DMS53 treated with DMSO at 0.1 percent for 48 hours (cell line): ENCODE results near the gene MYLK.

ENCODE experiments used
- DNase-seq: peaks from one replicate; lab custom pipeline; 2025; ENCODE audit not compliant: unreplicated experiment; lab: John Stamatoyannopoulos, UW

MYLK gene

DNA sequence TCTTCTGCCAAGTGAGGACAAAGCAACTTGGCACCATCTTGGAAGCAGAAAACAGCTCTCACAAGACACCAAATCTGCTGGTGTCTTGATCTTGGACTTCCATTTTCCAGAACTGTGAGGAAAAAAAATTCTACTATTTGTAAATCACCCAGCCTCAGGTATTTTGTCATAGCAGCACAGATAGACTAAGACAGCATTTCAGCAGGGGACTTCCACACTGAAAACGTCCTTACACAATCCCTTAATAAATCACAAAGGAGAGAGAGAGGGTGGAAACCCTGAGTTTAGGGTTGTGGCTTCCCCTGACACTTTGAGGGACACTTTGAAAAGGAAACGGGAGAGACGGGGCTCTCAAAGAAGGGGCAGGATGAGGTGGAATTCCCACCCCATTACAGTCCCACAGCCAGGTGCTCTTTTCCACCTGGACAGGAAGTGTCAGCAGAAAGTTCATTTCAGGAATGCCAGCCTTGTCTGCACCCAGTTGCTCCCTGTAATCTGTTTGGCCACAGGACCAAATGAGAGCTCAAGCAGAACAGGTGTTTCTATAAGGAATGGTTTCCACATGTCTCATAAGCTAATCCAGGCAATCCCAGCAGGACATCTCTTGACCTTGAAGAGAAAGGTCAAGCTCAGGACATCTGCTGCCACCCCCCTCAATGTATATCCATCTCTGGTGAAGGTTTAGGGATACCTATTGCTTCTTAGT is 51.3 kb downstream of the MYLK start:
- no peak for DNase-seq

DNA sequence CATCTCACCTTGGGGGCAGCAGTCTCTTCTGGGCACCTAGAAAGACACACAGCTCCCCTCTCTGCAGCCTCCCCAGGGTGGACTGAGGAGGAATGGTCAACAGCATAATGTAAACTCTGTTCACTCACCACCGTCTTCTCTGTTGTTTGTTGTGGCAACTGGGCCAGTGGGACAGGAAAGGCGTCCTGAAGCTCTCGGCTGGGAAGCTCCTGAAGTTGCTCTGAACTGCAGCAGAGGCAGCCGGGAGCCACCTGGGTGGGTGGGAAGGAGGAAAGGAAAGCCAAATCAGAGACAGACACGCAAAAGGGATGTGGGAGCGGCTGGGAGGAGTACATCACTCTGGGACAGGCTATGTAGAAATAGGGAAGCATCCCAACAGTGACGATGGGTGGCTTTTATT is 52.7 kb downstream of the MYLK start:
- no peak for DNase-seq

DNA sequence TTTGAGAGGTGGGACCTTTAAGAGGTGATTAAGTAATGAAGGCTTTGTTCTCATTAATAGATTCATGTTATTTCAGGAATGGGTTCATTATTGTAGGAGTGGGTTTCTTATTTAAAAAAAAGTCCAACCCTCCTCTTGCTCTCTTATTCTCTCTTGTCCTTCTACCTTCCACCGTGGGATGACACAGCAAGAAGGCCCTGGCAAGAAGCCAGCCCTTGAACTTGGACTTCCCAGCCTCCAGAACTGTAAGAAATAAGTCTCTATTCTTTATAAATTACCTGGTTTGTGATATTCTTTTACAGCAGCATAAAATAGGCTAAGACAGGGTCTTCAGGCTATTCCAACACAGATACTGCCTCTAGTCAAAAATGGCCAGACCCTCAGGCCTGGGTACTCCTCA is 62.2 kb downstream of the MYLK start:
- no peak for DNase-seq

DNA sequence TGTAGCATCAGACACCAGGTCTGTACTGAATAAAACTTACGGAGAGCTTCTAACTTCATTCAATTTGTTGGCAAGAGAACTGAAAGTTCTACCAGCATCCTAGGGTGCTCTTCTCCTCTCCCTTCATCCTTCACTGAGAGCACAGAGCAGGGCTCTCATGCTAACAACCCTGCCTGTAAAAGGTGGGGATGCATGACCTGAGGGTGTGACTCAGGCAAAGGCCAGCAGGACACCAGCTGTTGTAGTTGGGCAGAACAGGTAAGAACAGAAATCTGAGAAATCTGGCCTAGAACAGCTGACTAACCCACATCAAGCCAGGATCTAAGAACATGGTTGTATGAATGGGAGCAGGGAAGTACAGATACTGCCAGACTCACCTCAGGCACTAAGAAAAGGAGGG is 64.2 kb downstream of the MYLK start:
- no peak for DNase-seq

DNA sequence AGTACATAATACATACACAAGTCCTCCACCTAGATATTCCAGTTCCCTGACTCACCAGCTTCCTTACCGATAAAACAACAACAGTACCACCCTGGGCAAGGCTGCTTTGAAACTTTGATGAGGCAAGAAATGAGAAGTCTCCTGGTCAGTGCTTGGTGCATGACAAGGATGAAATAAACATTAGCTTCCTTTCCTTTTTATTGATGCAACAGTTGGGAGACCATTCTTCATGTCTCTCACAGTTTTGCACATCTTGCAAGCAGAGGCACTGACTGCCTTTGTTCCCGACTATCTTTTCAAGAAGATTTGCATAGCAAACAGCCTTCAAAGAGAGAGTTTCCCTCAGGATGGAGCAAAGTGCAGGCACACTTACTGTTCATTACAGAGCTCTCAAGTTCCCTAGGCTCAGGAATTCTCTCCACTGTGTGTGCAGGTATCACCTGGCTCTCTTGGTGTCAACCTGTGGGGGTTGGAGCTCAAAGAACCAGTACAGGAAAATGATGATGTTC is 65.2 kb downstream of the MYLK start:
- no peak for DNase-seq

DNA sequence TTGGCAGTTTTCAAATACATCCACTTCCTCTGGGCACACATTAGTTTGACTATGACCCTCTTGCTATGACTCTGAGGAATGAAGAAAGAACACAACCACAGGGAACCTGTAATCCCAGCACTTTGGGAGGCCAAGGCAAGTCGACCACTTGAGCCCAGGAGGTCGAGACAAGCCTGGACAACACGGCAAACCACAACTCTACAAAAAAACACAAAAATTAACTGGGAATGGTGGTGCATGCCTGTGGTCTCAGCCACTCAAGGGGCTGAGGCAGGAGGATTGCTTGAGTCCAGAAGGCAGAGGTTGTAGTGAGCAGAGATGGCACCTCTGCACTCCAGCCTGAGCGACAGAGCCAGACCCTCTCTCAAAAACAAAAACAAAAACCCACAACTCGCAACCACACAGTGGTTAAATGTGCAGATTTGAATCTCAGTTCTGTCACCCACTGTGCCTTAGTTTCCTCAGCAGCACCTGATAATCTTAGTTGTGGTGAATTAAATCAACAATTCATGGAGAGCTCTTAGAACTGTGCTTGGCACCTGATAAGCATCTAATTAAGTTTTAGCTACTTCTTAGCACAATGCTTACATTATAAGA is 65.7 kb downstream of the MYLK start:
- DNase-seq = no peak

DNA sequence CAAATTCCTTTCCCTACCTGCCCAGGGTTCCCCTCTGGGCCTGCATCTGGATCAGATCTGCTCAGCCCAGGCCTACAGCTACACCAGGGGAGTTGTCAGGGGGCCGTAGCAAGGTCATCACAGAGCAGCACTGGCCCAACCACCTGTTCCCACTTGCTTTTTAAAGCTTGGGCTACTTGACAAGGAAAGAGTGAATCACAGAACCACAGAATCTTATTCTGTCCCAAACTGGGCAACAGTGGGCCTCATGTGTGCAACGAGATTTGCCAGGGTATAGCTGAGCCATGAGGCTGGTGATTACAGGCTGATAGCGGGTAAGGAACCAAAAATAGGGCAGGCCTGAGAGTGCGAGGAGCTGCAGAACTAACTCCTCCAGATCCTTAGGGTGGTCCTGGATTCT is 66.7 kb downstream of the MYLK start:
- no peak for DNase-seq

DNA sequence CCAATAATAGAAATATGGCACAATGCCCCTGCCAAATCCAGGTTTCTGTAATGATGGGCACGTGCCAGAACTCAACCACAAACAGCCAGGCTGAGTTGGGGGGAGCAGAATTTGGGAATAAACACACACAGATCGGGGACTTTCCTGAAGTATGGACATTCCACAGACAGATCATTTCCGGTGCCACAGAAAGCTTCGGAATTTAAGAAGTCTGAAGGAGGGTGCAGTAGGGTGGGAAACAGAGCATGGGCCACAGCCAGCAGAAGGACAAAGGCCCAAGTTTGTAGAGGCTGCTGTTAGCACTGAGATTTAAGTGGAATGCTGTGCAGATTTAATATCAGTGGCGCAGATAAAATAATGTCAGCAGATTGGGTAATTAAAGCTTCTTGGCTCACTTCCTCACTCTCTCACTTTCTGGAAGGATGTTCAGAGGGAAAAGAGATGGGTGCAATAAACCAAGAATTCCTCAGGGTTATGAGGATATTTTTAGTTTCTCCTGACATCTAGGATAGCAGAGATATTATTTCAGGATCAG is 67.4 kb downstream of the MYLK start:
- DNase-seq = no peak

DNA sequence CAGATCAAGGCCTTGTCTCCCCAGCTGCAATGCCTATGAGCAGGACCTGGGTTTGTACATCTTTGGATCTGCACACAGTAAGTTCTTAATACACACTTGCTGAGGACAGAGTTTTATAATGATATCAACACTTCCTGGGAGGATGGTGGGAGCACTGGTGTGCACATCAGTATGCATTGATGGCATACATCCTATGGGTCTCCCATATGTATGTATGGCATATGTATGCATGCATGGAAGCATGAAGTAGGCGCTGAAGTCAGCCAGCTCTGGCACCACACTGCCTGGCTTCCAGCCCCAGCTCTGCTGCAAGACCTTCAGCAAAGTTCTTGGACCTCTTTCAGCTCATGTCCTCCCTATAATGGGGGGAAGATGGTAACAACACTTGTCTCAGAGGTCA is 68.2 kb downstream of the MYLK start:
- DNase-seq = no peak

DNA sequence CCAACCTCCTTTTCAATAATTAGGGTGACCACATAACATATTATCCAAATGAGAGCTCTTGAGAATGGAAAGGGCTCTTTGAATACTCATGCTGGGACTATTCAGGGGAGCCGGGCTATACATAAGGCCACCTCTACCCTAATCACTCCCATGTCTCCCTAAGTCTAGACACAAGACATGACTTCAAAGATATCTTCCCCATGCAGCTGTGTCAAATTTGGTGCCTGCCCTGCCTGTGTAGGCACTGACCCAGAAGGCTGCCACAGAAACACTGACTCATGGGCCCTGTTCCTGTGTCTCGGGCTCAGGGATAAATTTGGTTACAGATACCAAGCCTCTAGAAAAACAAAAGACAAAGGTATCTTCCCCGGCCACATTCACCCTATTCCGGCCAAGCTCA is 70.3 kb downstream of the MYLK start:
- no peak for DNase-seq

DNA sequence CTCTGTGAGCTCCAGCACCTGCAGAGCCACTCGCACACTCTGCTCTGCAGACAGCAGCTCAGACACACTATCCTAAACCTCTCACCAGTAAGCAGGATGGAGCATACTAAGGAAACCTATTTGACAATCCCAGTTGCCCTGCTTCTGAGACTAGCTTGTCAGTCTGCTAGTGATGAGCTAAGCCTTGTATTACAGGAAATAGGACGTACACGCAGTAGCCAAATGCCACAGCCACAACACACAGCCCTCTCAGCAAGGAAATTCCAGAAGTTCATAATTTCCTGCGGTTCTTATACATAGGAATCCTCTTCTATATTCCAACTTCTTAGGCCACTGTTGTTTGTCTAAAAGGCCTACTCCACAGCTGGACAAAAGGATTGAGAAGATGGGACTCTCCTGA is 74.5 kb downstream of the MYLK start:
- no peak for DNase-seq

DNA sequence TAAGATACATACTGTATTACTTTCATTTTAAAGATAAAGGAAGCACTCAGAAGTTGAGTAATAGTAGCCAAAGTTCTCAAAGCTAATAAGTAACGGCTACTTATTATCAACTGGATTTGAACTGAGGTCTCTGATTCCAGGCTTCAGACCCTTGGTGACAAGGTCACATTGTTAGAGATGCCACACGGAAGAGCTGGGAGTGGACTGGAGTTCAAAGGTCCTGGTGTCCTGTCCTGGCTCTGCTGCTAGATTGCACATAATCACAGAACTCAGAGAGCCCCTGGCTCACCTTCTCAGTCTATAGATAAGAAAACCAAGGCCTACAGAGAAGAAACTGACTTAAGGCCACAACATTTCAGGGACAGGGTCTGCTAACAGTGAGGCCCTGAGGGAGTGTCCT is 75.3 kb downstream of the MYLK start:
- no peak for DNase-seq

DNA sequence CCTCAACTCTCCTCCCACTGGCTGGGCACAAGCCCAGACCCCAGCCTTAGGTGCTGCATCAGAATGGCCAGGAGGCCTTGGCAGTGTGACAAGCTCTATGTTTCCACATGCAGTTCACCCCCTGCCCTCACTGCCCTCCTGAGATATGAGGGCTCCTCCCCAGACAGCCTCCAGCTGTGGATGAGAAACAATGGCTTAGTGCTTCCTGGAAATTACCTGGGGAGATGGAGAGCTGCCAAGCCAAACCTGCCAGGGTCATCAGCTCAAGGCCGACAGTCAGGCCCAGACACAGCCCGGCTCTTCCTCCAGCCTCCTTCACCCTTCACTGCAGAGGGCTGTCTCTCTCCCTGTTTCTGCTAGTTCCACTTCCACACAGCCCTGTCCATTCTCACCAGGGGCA is 76.3 kb downstream of the MYLK start:
- no peak for DNase-seq

DNA sequence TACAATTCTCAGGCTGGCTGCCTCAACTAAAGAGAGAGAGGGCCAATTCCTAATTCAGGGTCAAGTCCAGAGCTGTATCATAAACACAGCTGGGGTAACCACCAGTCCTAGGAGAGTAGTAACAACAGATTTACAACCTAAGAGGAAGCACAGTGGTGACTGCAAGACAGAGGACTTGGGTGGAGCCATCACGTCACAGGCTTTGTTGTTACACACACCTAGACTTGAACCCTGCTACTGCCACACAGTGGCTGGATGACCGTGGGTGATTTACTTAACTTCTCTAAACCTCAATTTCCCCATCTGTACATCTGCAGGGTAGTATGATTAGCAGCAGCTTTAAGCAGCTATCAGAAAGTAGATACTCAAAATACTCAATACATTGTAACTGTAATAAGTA is 78.6 kb downstream of the MYLK start:
- DNase-seq = no peak

DNA sequence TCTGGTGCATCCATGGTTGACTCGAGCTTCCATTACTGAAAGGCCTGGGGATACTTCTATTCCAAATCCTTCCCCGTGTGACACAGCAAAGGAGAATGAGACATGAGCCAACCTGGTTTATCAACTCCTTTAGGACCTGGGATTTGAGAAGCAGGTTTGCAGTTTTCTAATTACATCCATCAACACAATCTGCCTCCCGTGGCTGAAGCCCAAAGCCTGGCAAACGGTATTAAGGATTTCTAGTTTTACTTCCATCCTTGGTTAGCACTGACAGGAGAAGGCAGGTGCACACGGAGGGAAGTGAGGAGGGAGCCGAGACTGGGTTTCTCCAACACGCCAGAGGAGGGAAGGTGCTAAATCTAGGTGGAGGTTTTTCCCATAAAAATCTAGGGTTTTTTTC is 79.0 kb downstream of the MYLK start:
- no peak for DNase-seq

DNA sequence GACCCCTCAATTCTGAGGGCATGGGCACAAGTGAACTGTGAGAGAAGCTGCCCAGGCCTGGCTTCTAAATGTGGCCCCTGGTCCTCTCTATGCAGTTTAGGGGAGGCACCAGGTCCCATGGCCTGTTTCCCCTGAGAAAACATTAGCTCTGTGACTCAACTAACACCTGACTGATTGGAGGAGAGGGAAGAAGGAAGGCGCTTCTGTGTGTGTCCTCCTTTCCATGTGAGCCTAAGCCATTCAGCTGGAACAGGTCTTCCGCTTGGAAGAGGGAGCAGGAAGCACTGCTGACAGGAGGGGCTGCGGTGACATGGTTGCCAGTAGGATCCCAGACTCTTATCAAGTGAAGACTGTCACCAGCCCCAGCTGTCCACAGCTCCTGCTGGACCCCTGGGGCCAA is 79.5 kb downstream of the MYLK start:
- DNase-seq = no peak

DNA sequence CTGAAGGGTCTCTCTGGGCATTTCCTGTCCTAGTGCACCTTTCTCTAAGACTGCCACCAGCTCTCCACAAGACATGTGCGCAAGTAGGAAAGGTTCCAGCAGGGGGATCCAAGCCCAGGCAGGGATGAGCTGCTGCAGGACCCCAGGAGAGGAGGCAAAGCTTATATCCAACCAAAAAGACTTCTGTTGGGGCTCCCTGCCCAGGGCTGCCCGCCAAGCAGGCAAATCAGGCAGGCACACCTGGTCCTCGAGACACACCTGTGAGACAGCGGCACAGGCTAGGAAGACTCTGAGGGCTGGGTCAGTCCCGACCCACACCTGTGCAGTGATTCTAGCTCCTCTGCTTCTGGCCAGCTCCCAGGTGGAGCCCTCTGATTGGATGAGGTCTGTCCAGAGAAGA is 80.6 kb downstream of the MYLK start:
- DNase-seq = no peak

DNA sequence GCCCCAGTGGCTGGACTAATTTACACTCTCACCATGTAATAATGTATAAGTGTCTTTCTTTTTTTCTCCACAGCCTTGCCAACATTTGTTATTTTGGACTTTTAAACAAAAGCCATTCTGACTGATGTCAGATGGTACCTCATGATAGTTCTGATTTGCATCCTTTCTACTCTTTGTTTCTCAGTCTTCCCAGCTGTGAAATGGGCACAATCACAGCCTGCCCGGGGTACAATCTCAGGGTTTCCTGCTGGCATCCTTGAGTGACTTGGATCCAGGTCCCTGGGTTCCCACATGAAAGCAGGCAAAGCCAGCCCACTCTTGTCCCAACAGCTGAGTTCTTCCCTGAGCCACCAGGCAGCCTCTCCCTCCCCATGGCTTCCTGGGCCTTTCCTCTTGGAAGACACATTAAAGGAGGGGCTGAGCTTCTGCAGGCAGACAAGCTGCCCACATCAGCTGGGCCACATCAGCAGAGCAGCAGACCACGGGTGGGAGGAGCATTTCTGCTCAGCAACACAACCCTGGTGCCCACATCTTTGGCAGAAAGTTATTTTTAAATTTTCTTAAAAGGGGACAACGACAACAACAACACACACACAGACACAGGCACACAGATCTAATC is 82.0 kb downstream of the MYLK start:
- DNase-seq = no peak

DNA sequence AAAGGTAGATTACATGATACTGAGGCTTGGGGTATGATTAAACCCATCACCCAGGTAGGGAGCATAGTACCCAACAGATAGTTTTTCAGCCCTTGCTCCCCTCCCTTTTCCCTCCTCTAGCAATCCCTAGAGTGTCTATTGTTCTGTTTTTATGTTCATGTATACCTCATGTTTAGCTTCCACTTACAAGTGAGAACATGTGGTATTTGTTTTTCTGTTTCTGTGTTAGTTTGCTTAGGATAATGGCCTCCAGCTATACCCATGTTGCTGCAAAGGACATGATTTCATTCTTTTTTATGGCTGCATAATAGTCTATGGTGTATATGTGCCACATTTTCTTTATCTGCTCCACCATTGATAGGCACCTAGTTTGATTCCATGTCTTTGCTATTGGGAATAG is 82.7 kb downstream of the MYLK start:
- DNase-seq = no peak

DNA sequence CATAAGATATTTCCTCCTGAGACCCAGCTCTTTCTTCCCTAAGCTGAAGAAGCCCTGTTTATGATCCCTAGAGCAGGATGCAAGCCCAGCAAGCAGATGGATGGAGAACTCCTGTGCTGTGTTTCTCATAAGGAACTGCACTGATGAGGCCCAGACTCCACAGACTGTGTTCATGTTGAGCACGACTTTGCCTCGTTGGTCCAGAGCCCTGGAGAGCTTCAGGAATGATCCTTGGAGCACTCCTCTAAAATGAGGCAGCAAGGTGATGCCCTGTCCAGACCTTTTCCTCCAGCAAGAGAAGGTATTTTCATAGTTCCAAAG is 83.8 kb downstream of the MYLK start:
- DNase-seq = no peak

DNA sequence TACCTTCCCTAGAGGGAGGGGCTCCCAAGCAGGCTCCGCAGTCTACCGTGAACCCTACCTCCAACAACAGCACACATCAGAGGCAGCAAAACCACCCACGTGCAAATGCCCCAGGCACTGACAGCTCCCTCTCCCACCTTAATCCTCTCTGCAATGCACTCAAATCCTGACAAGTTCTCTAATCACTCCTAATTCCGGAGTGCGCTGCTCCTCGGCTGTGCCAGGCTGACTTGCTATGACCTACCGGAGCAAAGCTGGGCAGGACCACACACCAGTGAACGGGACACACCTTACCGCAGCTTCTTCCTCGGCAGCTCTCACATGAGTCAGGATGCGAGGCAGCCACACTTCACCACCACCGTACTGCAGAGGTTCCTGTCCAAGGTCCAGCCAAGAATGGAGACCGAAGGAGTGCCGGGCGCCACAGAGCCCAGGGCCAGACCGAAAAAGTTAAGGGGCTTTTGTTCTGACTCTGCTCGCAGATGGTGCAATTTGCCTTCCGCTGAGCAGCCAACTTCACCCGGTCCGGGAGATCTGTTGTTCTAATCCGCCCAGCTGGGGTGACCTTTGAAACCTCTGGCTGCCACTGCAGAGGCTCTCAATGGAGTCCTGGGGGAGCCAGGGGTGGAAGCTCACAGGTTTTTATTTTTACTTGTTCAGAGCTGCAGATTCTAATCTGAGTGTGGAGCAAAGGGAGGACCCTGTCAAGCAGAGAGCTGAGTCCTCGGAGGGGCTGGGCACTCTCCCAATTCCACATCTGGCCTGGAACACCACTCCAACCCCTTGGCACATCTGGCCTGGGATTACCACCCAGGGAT is 84.4 kb downstream of the MYLK start:
- DNase-seq = no peak

DNA sequence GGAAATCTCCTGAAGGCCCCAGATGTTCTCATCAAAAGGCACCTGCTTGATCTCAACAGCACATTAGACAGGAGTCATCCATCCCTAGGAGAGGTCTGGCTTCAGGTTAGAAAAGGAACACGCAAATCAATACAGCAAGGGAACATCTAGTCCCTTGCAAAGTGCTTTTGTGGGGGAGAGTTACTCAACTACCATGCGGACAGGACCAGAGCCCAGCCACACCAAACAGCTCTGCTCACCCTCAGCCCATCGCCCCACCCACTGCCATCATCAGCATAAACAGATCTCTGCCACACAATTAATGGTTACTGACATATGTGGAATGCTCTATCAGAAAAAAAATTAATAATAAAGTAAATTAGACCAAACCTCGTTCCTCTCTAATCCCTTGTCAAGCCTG is 85.6 kb downstream of the MYLK start:
- DNase-seq = no peak
